ENCODE data around the gene PDIK1L. TPM values are rescaled to one million over a fixed set of nuclear protein-coding genes. Genes with fewer than 3 reads are reported as not detected.

PDIK1L gene
- total and polyA plus RNA-seq, 2 experiments from 2014 or later: 4.2 to 8.5 TPM

DNA sequence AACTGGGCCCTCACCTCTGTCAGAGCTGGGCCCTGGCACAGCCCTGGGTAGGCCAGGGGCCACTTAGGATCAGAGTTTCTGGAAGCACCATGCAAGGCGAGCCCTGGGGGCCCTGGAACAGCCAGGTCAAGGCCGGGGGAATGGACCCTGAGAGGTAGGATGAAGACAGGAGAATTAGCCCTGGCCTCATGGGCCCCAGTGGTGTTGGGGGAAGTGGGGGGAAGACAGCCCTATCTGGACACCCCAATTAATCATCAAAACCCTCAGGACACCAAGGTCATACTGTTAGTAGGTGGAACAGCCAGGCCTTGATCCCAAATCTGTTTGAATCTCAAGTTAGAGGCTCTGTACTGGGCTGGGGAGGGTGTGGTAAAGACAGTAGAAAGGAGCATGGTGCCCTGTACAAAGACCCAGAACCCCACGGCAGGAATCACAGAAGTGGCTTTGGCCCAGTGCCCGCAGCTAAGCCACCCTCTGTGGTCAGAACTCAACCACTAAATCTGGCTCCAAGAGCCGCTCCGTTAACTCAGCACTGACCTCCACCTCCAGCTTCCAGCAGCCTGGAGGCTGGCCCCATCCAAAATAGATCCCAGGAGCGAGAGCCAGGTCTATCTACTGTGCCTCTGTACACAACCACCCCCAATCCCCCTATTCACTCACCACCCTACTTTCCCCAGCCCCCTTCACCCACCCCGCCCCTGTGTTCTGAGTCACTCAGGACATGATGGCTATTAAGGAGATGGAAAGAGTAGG lies 30.2 kb upstream of the PDIK1L start:
- no peaks in the 10 kb centered on the region for H3K27me3 ChIP-seq
- H3K4me1 ChIP-seq (ENCODE audit: low read depth): peaks cover 34% of the 10 kb centered on the region
- H3K4me3 ChIP-seq: no peak overlapping the region
- DNase-seq (ENCODE audit: low read depth in 1 of 2, low spot score in 1 of 2): no peak
- peak overlapping the region; percentile 26 for H3K27ac ChIP-seq
- H3K36me3 ChIP-seq: no peaks in the 10 kb centered on the region
- no peak for TF ChIP-seq CTCF (IDR thresholded peaks at IDR 0.05; ENCODE audit: low read depth, low read length)
- H3K9me3 ChIP-seq (ENCODE audit: low read depth): no peaks in the 10 kb centered on the region

GRCh38 chr1:26082020-26082350 lies 29.6 kb upstream of the PDIK1L start:
- peak overlapping the region; percentile 26 for H3K27ac ChIP-seq
- TF ChIP-seq CTCF (IDR thresholded peaks at IDR 0.05; ENCODE audit: low read depth, low read length): no peak
- H3K27me3 ChIP-seq: no peaks in the 10 kb centered on the region
- no peak overlapping the region for H3K4me3 ChIP-seq
- no peaks in the 10 kb centered on the region for H3K9me3 ChIP-seq (ENCODE audit: low read depth)
- no peak for DNase-seq (ENCODE audit: low read depth in 1 of 2, low spot score in 1 of 2)
- peaks cover 34% of the 10 kb centered on the region for H3K4me1 ChIP-seq (ENCODE audit: low read depth)
- no peaks in the 10 kb centered on the region for H3K36me3 ChIP-seq

- DNase-seq (ENCODE audit: low read depth in 1 of 2, low spot score in 1 of 2): peak in 1 of 2 donors; percentile 26
- Histone ChIP-seq H3K4me1 (ENCODE audit: low read depth) (peaks cover 31% of the 10 kb centered on the region), H3K27ac (peak overlapping the region; percentile 52), H3K27me3 (no peaks in the 10 kb centered on the region), H3K9me3 (ENCODE audit: low read depth) (no peaks in the 10 kb centered on the region), H3K36me3 (no peaks in the 10 kb centered on the region), H3K4me3 (no peak overlapping the region)
- TF ChIP-seq CTCF (IDR thresholded peaks at IDR 0.05; ENCODE audit: low read depth, low read length): no peak
Measured at GRCh38 chr1:26083208-26083607, 28.4 kb upstream of the PDIK1L start.

- Histone ChIP-seq H3K4me1 (ENCODE audit: low read depth) (peaks cover 23% of the 10 kb centered on the region), H3K27me3 (no peaks in the 10 kb centered on the region), H3K27ac (no peak overlapping the region), H3K4me3 (no peak overlapping the region), H3K9me3 (ENCODE audit: low read depth) (no peaks in the 10 kb centered on the region), H3K36me3 (no peaks in the 10 kb centered on the region)
- DNase-seq (ENCODE audit: low read depth in 1 of 2, low spot score in 1 of 2): no peak
- TF ChIP-seq CTCF (IDR thresholded peaks at IDR 0.05; ENCODE audit: low read depth, low read length): no peak
Measured at GRCh38 chr1:26084091-26084561, 27.5 kb upstream of the PDIK1L start.

- no peak overlapping the region for H3K4me3 ChIP-seq
- H3K4me1 ChIP-seq (ENCODE audit: low read depth): peaks cover 15% of the 10 kb centered on the region
- H3K27me3 ChIP-seq: no peaks in the 10 kb centered on the region
- TF ChIP-seq CTCF (IDR thresholded peaks at IDR 0.05; ENCODE audit: low read depth, low read length): no peak
- no peak for DNase-seq (ENCODE audit: low read depth in 1 of 2, low spot score in 1 of 2)
- no peak overlapping the region for H3K27ac ChIP-seq
- no peaks in the 10 kb centered on the region for H3K36me3 ChIP-seq
- H3K9me3 ChIP-seq (ENCODE audit: low read depth): no peaks in the 10 kb centered on the region
Measured at GRCh38 chr1:26084844-26085243, 26.8 kb upstream of the PDIK1L start.
